Activated CD4-positive, alpha-beta memory T cell treated with anti-CD3 and anti-CD28 coated beads for 36 hours (primary cell): ENCODE measurements around the gene SLC24A3. TPM values are rescaled to one million over a fixed set of nuclear protein-coding genes. Genes with fewer than 3 reads are reported as not detected.

Experiments used
- CTCF ChIA-PET: fragments of 350-600 bp; sonication (Branson Sonifier 250); formaldehyde crosslinking; loops from one replicate; lab custom pipeline; 2021; ENCODE audit warnings: antibody characterized with exemption, inconsistent platforms; lab: Charles Lee
- POLR2A ChIA-PET: fragments of 350-600 bp; sonication (Branson Sonifier 250); formaldehyde crosslinking; loops from one replicate; lab custom pipeline; 2021; ENCODE audit warnings: antibody characterized with exemption; lab: Charles Lee
- DNase-seq: peaks from one replicate; pipeline ENCODE4 v3.0.0-alpha.2; 2020
- H3K27ac Mint-ChIP-seq: one replicate; pipeline ENCODE4 v1.8.0; 2021; ENCODE audit warnings: mixed read lengths
- H3K27me3 Mint-ChIP-seq: one replicate; pipeline ENCODE4 v1.8.0; 2021; ENCODE audit warnings: mixed read lengths
- H3K36me3 Mint-ChIP-seq: one replicate; pipeline ENCODE4 v1.8.0; 2021; ENCODE audit warnings: mixed read lengths
- H3K4me1 Mint-ChIP-seq: one replicate; pipeline ENCODE4 v1.8.0; 2021; ENCODE audit warnings: low read depth, mixed read lengths
- H3K4me3 Mint-ChIP-seq: one replicate; pipeline ENCODE4 v1.8.0; 2021; ENCODE audit warnings: mild to moderate bottlenecking, mixed read lengths
- H3K9me3 Mint-ChIP-seq: one replicate; pipeline ENCODE4 v1.8.0; 2021; ENCODE audit warnings: mixed read lengths
- intact Hi-C: fragments of 100-400 bp; cut with micrococcal nuclease; formaldehyde crosslinking; loops from one replicate; pipeline ENCODE4 v1.15.1; 2023
- total RNA-seq, 2 experiments: library from RNA; stranded (reverse); gene quantifications; one replicate each; pipeline ENCODE4 v1.2.3, GENCODE V29; 2021

The SLC24A3 gene
- total RNA-seq, 2 experiments from 2014 or later: not detected

DNA sequence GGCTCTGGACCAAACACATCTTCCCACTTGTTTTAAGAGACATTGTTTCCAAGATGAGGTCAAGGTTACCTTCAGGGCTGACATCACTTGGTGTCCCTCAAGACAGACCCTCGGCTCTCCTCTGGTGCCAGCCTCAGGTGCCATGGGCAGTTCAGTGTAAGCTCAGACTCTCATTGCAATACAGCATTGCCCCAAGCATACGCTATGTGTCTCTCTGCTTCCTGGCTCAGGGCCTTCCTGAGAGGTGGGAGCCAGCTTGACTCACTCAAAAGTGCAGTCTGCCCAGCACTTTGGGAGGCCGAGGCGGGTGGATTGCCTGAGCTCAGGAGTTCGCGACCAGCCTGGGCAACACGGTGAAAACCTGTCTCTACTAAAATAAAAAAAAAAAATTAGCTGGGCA lies 51.7 kb downstream of the SLC24A3 start:
- no peak for DNase-seq
- Mint-ChIP-seq H3K27me3 (no peaks in the 10 kb centered on the region), H3K27ac (no peak overlapping the region), H3K36me3 (no peaks in the 10 kb centered on the region), H3K4me1 (no peaks in the 10 kb centered on the region), H3K4me3 (no peak overlapping the region), H3K9me3 (no peaks in the 10 kb centered on the region)
- CTCF ChIA-PET: no interaction called here
- POLR2A ChIA-PET: no interaction called here
- intact Hi-C loops: no loop called here

DNA sequence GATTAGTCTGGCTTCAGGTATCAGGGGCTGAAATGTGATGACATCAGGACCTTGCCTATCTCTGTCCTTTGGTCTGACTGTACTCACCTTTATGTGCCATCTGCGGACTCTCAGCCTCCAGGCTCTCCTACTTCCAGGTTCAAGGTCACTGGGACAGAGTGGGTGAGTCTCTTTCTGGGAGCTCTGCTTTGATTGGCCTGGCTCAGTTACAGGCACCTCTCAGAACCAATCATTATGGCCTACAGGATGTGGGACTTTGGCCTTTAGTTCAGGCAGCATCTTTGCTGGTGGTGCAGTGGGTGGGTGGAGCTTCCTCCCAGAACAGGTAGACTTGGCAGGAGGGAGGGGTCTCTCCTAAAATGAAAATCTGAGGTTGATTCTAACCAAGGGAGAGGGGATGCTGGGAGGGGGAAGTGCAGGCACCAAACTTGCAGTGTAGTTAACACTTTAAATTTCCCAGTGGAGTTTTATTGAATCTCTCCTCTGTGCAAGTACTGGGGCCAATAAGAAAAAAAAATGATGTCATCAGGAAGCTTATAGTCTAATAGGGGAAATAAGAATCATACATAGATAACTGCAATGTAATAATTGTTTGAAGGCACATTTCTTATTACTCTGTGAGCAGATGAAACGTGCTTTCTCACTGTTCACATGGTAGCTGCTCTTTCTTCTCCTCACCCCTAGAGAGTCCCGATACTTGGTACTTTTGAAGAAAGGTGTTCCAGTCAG lies 53.4 kb downstream of the SLC24A3 start:
- Mint-ChIP-seq H3K36me3 (no peaks in the 10 kb centered on the region), H3K9me3 (no peaks in the 10 kb centered on the region), H3K4me3 (no peak overlapping the region), H3K4me1 (no peaks in the 10 kb centered on the region), H3K27me3 (no peaks in the 10 kb centered on the region), H3K27ac (no peak overlapping the region)
- no peak for DNase-seq
- ChIA-PET POLR2A (interaction anchor here (0.9 kb wide), 1 partner anchor 8 kb away, joined by 4 read pairs; no protein-coding TSS in a partner anchor), CTCF (interaction anchor here (0.6 kb wide), 1 partner anchor 189 kb away, joined by 3 read pairs; no protein-coding TSS in a partner anchor)
- intact Hi-C loops: no loop called here

DNA sequence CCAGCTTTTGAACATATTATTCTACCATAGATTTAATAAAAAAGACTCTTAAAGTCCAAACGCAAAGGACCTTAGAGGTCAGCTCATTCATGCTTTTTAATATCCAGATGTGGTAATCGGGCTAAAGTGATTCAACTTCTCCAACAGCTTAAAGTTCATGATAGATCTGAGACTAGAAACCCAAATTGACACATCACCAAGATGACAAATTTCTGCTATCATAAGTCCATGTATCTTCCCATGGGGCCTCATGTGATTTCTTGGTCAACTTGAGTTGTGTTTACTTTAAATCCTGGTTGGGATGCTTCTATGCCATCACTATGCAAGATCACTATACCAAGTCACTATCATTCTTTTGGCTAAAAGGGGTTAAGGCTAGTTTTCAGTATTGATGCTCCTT lies 56.0 kb downstream of the SLC24A3 start:
- Mint-ChIP-seq H3K27me3 (no peaks in the 10 kb centered on the region), H3K27ac (no peak overlapping the region), H3K36me3 (no peaks in the 10 kb centered on the region), H3K9me3 (no peaks in the 10 kb centered on the region), H3K4me1 (no peaks in the 10 kb centered on the region), H3K4me3 (no peak overlapping the region)
- ChIA-PET POLR2A (no interaction called here), CTCF (interaction anchor here (0.5 kb wide), 1 partner anchor 334 kb away, joined by 3 read pairs; no protein-coding TSS in a partner anchor)
- intact Hi-C loops: no loop called here
- no peak for DNase-seq

DNA sequence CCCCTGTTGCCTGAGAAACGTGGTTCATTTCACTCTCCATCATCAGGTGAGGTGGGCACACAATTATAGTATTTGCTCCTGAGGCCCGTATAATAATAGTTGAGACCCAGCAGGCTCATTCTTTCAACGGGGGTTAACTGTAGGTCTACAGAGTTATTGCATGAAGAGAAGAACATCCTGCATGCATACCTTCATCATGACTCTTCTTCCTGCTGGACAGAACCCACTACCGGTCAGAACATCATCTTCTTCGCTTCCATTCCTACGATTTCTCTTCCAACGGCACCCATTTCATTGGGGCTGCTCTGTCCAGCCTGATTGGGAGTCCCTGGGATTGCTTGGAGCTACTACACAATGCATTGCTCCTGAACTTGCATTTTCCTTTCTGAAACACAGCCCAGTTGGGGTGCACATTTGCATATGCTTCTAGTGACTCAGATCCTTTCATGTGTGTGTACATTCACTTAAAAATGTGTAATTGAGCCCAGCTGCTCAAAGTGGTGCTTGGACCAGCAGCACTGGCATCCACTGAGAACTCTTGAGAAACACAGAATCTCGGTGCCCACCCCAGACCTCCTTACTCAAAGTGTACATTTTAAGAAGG lies 57.4 kb downstream of the SLC24A3 start:
- intact Hi-C loops: no loop called here
- H3K4me3 Mint-ChIP-seq: no peak overlapping the region
- no peak for DNase-seq
- ChIA-PET CTCF (no interaction called here), POLR2A (no interaction called here)
- H3K27me3 Mint-ChIP-seq: no peaks in the 10 kb centered on the region
- no peaks in the 10 kb centered on the region for H3K36me3 Mint-ChIP-seq
- no peak overlapping the region for H3K27ac Mint-ChIP-seq
- H3K4me1 Mint-ChIP-seq: no peaks in the 10 kb centered on the region
- H3K9me3 Mint-ChIP-seq: no peaks in the 10 kb centered on the region

DNA sequence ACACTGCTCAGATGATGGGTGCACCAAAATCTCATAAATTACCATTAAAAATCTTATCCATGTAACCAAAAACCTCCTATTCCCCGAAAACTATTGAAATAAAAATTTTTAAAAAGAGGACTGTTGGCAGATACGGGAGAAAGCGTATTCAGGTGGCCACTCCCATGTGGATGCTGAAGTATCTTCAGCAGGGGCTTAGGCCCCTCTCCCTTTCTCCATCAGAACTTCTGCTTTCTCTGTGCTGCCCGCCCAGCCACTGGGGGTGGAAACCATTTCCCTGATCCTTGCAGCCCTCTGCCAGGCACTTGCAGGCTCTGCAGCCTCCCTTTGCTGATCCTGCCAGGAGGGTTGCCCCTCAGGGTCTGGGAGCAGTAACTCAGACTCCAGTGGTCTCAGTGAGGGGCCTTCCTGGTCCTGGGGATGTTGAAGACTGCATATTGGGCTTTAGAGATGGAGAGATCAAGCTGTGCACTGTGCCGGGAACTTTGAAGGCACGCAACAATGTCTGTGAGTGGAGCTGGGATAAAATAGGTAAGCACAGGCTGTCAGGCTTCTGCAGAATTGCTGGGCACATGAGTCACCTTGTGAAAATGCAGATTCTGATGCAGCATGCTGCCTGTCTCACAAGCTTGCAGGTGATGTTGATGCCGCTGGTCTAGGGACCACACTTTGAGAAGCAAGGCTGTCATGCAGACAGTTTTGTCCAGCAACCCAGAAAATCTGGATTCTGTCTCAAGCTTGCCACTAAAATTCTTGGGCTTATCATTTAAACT lies 59.6 kb downstream of the SLC24A3 start:
- no peaks in the 10 kb centered on the region for H3K27me3 Mint-ChIP-seq
- H3K4me1 Mint-ChIP-seq: no peaks in the 10 kb centered on the region
- DNase-seq: no peak
- intact Hi-C loops: no loop called here
- no peaks in the 10 kb centered on the region for H3K36me3 Mint-ChIP-seq
- H3K4me3 Mint-ChIP-seq: no peak overlapping the region
- POLR2A ChIA-PET: no interaction called here
- H3K9me3 Mint-ChIP-seq: no peaks in the 10 kb centered on the region
- H3K27ac Mint-ChIP-seq: no peak overlapping the region
- CTCF ChIA-PET: no interaction called here

DNA sequence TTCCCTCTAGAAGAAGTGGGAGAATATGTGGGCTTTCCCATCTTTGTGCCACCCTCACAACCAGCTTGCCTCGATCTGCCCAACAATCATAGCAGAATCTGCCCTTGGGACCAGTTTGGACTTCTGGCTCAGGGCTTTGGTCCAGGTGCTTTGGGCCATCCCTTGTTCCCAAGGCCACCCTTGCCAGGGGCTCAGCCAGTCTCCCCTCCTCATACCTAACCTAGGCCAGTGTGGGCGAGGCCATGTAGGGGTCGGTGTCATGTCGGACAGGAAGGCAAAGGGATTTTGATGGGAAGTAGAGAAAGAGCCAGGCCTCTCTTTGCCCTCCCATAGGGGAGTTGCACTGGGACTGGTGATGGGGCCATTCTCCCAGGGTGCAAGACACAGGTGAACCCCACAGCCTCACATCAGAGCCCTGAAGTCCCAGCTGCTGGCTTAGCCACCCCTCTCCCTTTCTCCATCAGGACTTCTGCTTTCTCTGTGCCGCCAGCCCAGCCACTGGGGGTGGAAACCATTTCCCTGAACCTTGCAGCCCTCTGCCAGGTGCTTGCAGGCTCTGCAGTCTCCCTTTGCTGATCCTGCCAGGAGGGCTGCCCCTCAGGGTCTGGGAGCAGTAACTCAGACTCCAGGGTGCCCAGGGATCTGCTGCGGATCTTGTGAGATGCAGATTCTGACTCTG lies 60.7 kb downstream of the SLC24A3 start:
- ChIA-PET POLR2A (no interaction called here), CTCF (no interaction called here)
- H3K27ac Mint-ChIP-seq: no peak overlapping the region
- no peak overlapping the region for H3K4me3 Mint-ChIP-seq
- H3K4me1 Mint-ChIP-seq: no peaks in the 10 kb centered on the region
- no peaks in the 10 kb centered on the region for H3K36me3 Mint-ChIP-seq
- no peak for DNase-seq
- H3K27me3 Mint-ChIP-seq: no peaks in the 10 kb centered on the region
- H3K9me3 Mint-ChIP-seq: no peaks in the 10 kb centered on the region
- intact Hi-C loops: no loop called here

DNA sequence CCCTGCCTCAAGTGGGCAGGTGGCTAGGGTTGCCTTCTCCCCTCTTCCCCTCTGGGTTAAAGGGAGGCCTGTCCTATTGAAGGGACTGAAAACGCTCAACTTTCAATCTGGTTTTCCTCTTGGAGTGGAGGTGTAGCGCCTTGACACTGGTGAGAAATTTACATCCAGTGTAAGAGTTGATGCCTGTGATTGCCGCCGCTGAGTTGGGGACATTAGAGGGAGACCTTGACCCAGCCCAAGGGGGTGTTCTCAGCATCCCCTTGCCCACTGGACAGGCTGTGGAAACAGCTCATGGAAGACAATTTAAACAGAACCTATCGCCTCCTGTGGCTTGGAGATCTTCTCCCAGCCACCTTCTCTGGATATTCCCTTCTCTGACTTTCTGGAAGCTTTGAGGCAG lies 61.6 kb downstream of the SLC24A3 start:
- ChIA-PET CTCF (no interaction called here), POLR2A (no interaction called here)
- no peaks in the 10 kb centered on the region for H3K9me3 Mint-ChIP-seq
- no peaks in the 10 kb centered on the region for H3K36me3 Mint-ChIP-seq
- no peaks in the 10 kb centered on the region for H3K4me1 Mint-ChIP-seq
- no peak for DNase-seq
- intact Hi-C loops: no loop called here
- no peaks in the 10 kb centered on the region for H3K27me3 Mint-ChIP-seq
- no peak overlapping the region for H3K27ac Mint-ChIP-seq
- no peak overlapping the region for H3K4me3 Mint-ChIP-seq

DNA sequence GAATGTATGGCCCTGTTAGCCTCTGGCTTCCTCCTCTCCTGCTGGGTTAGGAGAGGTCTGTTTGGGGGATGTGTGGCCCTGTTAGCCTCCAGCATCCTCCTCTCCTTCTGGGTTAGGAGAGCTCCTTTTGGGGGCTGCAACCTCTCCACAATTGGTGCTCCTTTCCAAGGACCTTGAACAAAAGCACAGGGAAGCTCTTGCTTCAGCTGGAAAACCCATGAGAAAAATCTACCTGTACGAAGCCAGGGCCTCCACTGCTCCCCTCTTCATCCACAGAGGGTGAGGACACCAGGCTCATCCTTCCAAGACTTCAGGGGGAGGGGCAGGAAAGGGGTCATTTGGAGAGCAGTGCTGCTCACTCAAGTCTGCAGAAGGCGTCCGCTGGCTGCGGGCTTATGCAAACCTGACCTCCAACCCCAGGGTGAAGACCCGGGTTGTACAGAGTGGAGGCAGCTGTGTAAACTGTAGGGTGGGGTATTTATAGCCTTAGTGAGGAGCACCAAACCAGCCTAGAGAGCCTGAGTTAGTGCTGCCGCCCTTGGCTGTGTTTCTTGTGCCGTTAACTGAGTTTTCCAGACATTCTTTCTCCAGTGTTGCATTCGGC lies 62.1 kb downstream of the SLC24A3 start:
- Mint-ChIP-seq H3K4me3 (no peak overlapping the region), H3K27me3 (no peaks in the 10 kb centered on the region), H3K9me3 (no peaks in the 10 kb centered on the region), H3K4me1 (no peaks in the 10 kb centered on the region), H3K27ac (no peak overlapping the region), H3K36me3 (no peaks in the 10 kb centered on the region)
- intact Hi-C loops: no loop called here
- CTCF ChIA-PET: no interaction called here
- POLR2A ChIA-PET: no interaction called here
- no peak for DNase-seq

DNA sequence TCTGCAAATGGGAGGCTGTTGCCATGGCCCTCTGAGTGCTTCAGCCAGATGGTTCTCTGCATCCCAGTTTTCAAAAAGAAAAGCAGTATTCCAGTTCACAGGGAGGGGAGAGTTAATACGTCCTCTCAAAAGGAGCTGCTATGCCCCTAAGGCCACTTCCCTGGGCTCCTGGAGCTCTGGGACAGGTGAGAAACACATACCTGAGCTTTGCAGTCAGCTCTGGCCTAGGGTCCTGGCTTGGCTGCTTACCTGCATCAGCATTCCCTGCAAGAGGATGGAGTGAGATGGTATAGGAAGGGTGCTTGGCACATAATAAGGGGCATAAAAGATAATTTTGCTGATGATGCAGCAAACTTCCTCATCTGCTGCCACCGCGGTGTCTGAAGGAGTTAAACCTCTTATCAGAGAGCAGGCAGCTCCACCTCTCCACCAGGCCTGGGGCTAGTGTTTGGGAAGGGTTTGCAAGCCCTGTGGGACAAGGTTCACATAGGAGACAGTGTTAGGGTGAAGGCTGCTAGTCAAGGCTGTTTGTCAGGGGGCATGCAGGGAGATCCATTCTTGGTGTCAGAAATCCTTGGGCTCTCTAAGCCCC lies 62.7 kb downstream of the SLC24A3 start:
- POLR2A ChIA-PET: no interaction called here
- Mint-ChIP-seq H3K36me3 (no peaks in the 10 kb centered on the region), H3K4me1 (no peaks in the 10 kb centered on the region), H3K9me3 (no peaks in the 10 kb centered on the region), H3K4me3 (no peak overlapping the region), H3K27ac (no peak overlapping the region), H3K27me3 (no peaks in the 10 kb centered on the region)
- CTCF ChIA-PET: no interaction called here
- no peak for DNase-seq
- intact Hi-C loops: no loop called here

DNA sequence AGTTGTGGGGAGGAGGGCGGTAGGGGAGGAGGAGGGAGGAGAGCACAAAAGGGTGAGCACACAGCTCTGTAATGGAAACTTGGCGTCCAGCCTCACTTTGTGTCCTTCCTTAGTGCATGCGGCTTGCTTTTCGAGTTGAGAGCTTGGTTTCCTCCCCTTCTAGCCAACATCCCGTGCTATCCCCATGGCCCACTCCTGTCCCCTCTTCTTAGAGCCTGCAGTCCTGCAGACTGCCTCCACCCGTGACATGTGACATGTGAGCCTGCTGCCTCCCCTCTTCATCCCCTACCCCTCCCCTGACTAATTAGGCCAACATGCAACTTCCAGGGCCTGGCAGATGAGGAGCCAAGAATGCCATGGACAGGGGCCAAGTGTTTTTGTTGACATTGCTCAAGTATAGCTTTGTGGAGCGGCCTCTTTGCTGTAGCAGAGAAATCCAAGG lies 63.2 kb downstream of the SLC24A3 start:
- no peak for DNase-seq
- Mint-ChIP-seq H3K4me3 (no peak overlapping the region), H3K36me3 (no peaks in the 10 kb centered on the region), H3K27me3 (no peaks in the 10 kb centered on the region), H3K4me1 (no peaks in the 10 kb centered on the region), H3K9me3 (no peaks in the 10 kb centered on the region), H3K27ac (no peak overlapping the region)
- ChIA-PET CTCF (no interaction called here), POLR2A (no interaction called here)
- intact Hi-C loops: no loop called here

DNA sequence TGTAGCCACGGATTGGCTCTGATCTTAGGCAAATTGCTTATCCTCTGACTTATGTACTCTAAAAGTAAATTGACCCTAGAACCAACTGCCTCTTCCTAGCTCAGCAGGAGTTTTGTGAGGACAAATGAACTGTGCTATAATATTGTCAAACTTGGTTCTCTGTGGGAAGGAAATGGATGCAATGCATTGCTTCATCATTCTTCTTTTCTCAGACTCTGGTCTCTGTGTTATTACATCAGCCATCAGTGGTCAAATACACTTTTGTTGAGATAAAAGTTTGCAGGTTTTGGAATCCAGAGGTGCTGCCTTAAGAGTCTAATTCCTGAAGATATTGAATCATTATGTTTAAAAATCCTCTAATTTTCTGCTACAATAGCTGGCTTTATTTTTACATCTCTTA lies 64.9 kb downstream of the SLC24A3 start:
- Mint-ChIP-seq H3K36me3 (no peaks in the 10 kb centered on the region), H3K9me3 (no peaks in the 10 kb centered on the region), H3K27me3 (no peaks in the 10 kb centered on the region), H3K4me3 (no peak overlapping the region), H3K27ac (no peak overlapping the region), H3K4me1 (no peaks in the 10 kb centered on the region)
- DNase-seq: no peak
- intact Hi-C loops: no loop called here
- ChIA-PET CTCF (no interaction called here), POLR2A (no interaction called here)
